Measurements from ENCODE around the gene METTL4. TPM values are rescaled to one million over a fixed set of nuclear protein-coding genes. Genes with fewer than 3 reads are reported as not detected.

The METTL4 gene
- 10 to 100 TPM; 23.1 to 28.3 TPM for total RNA-seq

- Mint-ChIP-seq H3K4me3 (peak within 1 kb of the TSS; percentile 97 to 100), H3K4me1 (ENCODE audit: low read depth) (peaks cover 59% of the 10 kb centered on the region), H3K9me3 (no peaks in the 10 kb centered on the region), H3K27me3 (ENCODE audit: low read depth) (no peaks in the 10 kb centered on the region), H3K27ac (peak within 1 kb of the TSS; percentile 96), H3K36me3 (ENCODE audit: insufficient read depth in 2 of 2) (peaks cover 20 to 35% of the 10 kb centered on the region in 2 donors)
- DNase-seq (peak; percentile 86 to 88), ATAC-seq (replicated peaks in 1 of 2) (peak; percentile 91 to 94)
Observed at GRCh38 chr18:2571200-2572170, at the start of gene METTL4, which contains the start of gene NDC80. Gene METTL4, minus strand, starts transcription at chr18:2571505. Its CDS starts 4,289 bp downstream, at chr18:2567216. Gene NDC80, plus strand, starts transcription at chr18:2571557. Its CDS starts 1,429 bp downstream, at chr18:2572986.

DNA sequence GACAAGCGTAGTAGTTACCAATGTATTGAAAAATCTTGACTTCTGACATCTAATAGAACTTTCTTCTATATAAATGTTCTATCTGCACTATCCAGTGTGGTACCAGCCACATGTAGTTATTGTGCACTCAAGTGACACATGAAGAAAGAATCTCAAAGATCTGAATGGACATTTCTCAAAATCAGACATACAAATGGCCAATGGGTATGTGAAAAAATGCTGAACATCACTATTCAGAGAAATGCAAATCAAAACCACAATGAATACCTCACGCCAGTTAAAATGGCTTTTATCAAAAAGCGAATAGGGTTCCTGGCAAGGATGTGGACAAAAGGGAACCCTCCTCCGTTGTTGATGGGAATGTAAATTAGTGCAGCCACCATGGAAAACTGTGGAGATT, 46.7 kb upstream of the METTL4 start:
- Mint-ChIP-seq H3K4me1 (ENCODE audit: low read depth) (no peaks in the 10 kb centered on the region), H3K9me3 (no peaks in the 10 kb centered on the region), H3K27me3 (ENCODE audit: low read depth) (no peaks in the 10 kb centered on the region), H3K36me3 (ENCODE audit: insufficient read depth in 2 of 2) (peaks cover 2 to 24% of the 10 kb centered on the region in 2 donors), H3K27ac (peak overlapping the region; percentile 33), H3K4me3 (no peak overlapping the region)
- DNase-seq (no peak), ATAC-seq (replicated peaks in 1 of 2) (no peak)

DNA sequence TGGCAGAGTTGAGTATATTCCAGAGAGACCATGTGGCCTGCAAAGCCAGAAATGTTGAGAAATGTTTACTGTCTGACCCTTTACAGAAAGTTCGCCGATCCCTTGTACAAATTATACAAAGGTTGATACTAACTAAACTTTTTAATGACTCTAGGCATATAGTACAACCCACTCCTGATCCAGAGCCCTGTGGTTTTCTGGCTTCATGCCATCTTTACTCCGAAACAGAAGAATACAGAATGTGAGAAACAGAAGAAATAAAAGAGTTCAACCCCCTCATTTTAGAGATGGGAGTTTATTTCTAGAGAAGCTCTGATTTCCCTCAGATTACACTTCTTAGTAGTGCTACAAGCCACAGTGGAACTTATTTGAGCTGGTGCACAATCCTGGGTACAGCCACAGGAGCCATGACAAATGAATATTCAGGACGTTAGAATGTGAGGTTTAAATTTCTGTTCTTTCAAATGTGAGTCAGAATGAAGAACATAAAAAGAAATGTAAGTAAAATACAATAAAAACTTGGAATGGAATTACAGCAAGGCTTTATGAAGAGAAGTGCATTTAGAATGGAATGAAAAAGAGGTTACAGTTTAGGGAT, 46.2 kb upstream of the METTL4 start:
- Mint-ChIP-seq H3K27ac (no peak overlapping the region), H3K4me3 (no peak overlapping the region), H3K27me3 (ENCODE audit: low read depth) (no peaks in the 10 kb centered on the region), H3K4me1 (ENCODE audit: low read depth) (no peaks in the 10 kb centered on the region), H3K36me3 (ENCODE audit: insufficient read depth in 2 of 2) (peaks cover 2 to 29% of the 10 kb centered on the region in 2 donors), H3K9me3 (no peaks in the 10 kb centered on the region)
- ATAC-seq (replicated peaks in 1 of 2), result no peak
- DNase-seq, result no peak

- peaks cover 11 to 54% of the 10 kb centered on the region in 2 donors for H3K36me3 Mint-ChIP-seq (ENCODE audit: insufficient read depth in 2 of 2)
- H3K4me1 Mint-ChIP-seq (ENCODE audit: low read depth), result no peaks in the 10 kb centered on the region
- DNase-seq, result no peak
- H3K27ac Mint-ChIP-seq, result no peak overlapping the region
- no peak for ATAC-seq (replicated peaks in 1 of 2)
- no peaks in the 10 kb centered on the region for H3K27me3 Mint-ChIP-seq (ENCODE audit: low read depth)
- H3K4me3 Mint-ChIP-seq, result no peak overlapping the region
- H3K9me3 Mint-ChIP-seq, result no peaks in the 10 kb centered on the region
Observed at GRCh38 chr18:2612996-2613395, 41.7 kb upstream of the METTL4 start.

GRCh38 chr18:2610549-2610948, 39.2 kb upstream of the METTL4 start:
- no peak for DNase-seq
- H3K27ac Mint-ChIP-seq, result no peak overlapping the region
- H3K36me3 Mint-ChIP-seq (ENCODE audit: insufficient read depth in 2 of 2), result peaks cover 11 to 58% of the 10 kb centered on the region in 2 donors
- no peak for ATAC-seq (replicated peaks in 1 of 2)
- no peak overlapping the region for H3K4me3 Mint-ChIP-seq
- H3K27me3 Mint-ChIP-seq (ENCODE audit: low read depth), result no peaks in the 10 kb centered on the region
- peaks cover 14% of the 10 kb centered on the region for H3K4me1 Mint-ChIP-seq (ENCODE audit: low read depth)
- no peaks in the 10 kb centered on the region for H3K9me3 Mint-ChIP-seq

DNA sequence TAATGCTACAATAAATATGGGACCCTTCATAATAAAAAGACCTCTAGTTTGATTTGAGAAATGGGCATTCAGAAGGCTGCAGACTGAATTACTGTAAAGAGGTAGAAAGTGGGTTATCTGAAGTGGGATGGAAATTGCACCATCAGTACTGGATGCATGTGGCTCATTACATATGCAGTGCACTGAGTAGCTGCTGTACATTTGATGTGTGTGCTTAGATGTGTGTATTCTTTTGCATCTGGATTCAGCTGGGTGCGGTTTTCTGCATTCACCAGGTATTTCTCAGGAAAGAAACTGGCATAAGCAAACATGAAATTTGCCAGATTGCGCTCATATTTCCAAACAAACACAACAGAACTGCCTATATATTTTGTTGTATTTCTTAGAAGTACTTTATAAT, 38.3 kb upstream of the METTL4 start:
- Mint-ChIP-seq H3K27me3 (ENCODE audit: low read depth) (no peaks in the 10 kb centered on the region), H3K9me3 (no peaks in the 10 kb centered on the region), H3K27ac (no peak overlapping the region), H3K4me1 (ENCODE audit: low read depth) (peaks cover 24% of the 10 kb centered on the region), H3K4me3 (no peak overlapping the region), H3K36me3 (ENCODE audit: insufficient read depth in 2 of 2) (peaks cover 8 to 58% of the 10 kb centered on the region in 2 donors)
- DNase-seq, result no peak
- ATAC-seq (replicated peaks in 1 of 2), result no peak

DNA sequence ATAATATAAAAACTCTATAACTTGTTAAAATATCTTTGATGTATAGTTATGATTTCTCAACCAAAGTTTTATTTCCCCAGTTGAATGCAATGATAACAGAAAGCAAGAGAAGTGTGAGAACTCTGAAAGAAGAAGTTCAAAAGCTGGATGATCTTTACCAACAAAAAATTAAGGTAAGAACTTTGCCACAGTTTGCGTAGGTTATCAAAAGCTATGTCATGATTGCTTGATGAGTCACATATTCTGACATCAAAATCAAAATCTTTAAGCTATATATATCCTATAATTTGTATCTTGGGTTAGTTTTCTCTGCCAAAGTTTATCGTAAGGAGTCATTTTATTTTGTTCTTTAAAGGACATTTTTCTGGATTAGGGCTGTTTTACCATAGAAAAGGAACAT, 35.0 kb upstream of the METTL4 start:
- DNase-seq (no peak), ATAC-seq (replicated peaks in 1 of 2) (peak; percentile 50 to 58)
- Mint-ChIP-seq H3K4me3 (peak overlapping the region; percentile 35 to 82), H3K36me3 (ENCODE audit: insufficient read depth in 2 of 2) (peaks cover 14 to 41% of the 10 kb centered on the region in 2 donors), H3K27ac (peak overlapping the region; percentile 91), H3K4me1 (ENCODE audit: low read depth) (peaks cover 38% of the 10 kb centered on the region), H3K9me3 (no peaks in the 10 kb centered on the region), H3K27me3 (ENCODE audit: low read depth) (no peaks in the 10 kb centered on the region)

- no peaks in the 10 kb centered on the region for H3K27me3 Mint-ChIP-seq (ENCODE audit: low read depth)
Observed at GRCh38 chr18:2602844-2603243, 31.5 kb upstream of the METTL4 start.

DNA sequence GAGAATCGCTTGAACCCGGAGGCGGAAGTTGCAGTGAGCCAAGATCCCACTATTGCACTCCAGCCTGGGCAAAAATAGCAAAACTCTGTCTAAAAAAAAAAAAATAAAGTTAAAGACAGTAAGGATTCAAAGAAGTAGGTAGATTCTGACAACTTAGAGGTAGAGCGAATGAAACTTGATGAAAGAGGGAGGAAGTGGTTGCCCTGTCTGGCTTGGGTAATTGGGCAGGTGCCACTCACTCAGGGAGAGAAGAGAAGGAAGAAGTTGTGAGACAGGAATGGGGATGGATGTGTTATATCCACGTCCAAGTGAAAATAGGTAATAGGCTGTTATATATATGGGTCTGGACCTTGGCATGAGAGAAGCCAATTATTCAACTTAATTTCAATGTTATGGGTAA, 26.3 kb upstream of the METTL4 start:
- H3K36me3 Mint-ChIP-seq (ENCODE audit: insufficient read depth in 2 of 2), result peaks cover 14 to 69% of the 10 kb centered on the region in 2 donors
- no peak overlapping the region for H3K27ac Mint-ChIP-seq
- ATAC-seq (replicated peaks in 1 of 2) (no peak), DNase-seq (no peak)
- no peak overlapping the region for H3K4me3 Mint-ChIP-seq
- H3K27me3 Mint-ChIP-seq (ENCODE audit: low read depth), result no peaks in the 10 kb centered on the region
- H3K9me3 Mint-ChIP-seq, result peaks cover 0 to 3% of the 10 kb centered on the region in 2 donors
- peaks cover 28% of the 10 kb centered on the region for H3K4me1 Mint-ChIP-seq (ENCODE audit: low read depth)

More at GRCh38 chr18:2602844-2603243, 31.5 kb upstream of the METTL4 start:
- peaks cover 14 to 53% of the 10 kb centered on the region in 2 donors for H3K36me3 Mint-ChIP-seq (ENCODE audit: insufficient read depth in 2 of 2)
- no peak overlapping the region for H3K4me3 Mint-ChIP-seq
- ATAC-seq (replicated peaks in 1 of 2), result no peak
- DNase-seq, result no peak
- peaks cover 39% of the 10 kb centered on the region for H3K4me1 Mint-ChIP-seq (ENCODE audit: low read depth)
- no peaks in the 10 kb centered on the region for H3K9me3 Mint-ChIP-seq
- peak overlapping the region; percentile 3 for H3K27ac Mint-ChIP-seq

GRCh38 chr18:2590303-2590702, 19.0 kb upstream of the METTL4 start:
- Mint-ChIP-seq H3K27me3 (ENCODE audit: low read depth) (no peaks in the 10 kb centered on the region), H3K36me3 (ENCODE audit: insufficient read depth in 2 of 2) (peaks cover 10 to 66% of the 10 kb centered on the region in 2 donors), H3K27ac (peak overlapping the region; percentile 30), H3K4me1 (ENCODE audit: low read depth) (peaks cover 60% of the 10 kb centered on the region), H3K4me3 (peak overlapping the region; percentile 42 to 43), H3K9me3 (no peaks in the 10 kb centered on the region)
- ATAC-seq (replicated peaks in 1 of 2), result no peak
- no peak for DNase-seq

GRCh38 chr18:2589345-2590068, 18.2 kb upstream of the METTL4 start:
- Mint-ChIP-seq H3K4me3 (peak overlapping the region; percentile 34 to 72), H3K36me3 (ENCODE audit: insufficient read depth in 2 of 2) (peaks cover 10 to 66% of the 10 kb centered on the region in 2 donors), H3K4me1 (ENCODE audit: low read depth) (peaks cover 60% of the 10 kb centered on the region), H3K27ac (peak overlapping the region; percentile 85), H3K9me3 (no peaks in the 10 kb centered on the region), H3K27me3 (ENCODE audit: low read depth) (no peaks in the 10 kb centered on the region)
- ATAC-seq (replicated peaks in 1 of 2), result peak; percentile 66 to 77
- DNase-seq, result no peak

GRCh38 chr18:2588666-2589344, 17.5 kb upstream of the METTL4 start:
- no peaks in the 10 kb centered on the region for H3K27me3 Mint-ChIP-seq (ENCODE audit: low read depth)
- H3K27ac Mint-ChIP-seq, result peak overlapping the region; percentile 85
- H3K4me3 Mint-ChIP-seq, result peak overlapping the region; percentile 45 to 72
- peaks cover 10 to 59% of the 10 kb centered on the region in 2 donors for H3K36me3 Mint-ChIP-seq (ENCODE audit: insufficient read depth in 2 of 2)
- H3K4me1 Mint-ChIP-seq (ENCODE audit: low read depth), result peaks cover 60% of the 10 kb centered on the region
- DNase-seq (no peak), ATAC-seq (replicated peaks in 1 of 2) (no peak)
- no peaks in the 10 kb centered on the region for H3K9me3 Mint-ChIP-seq
